PC-3 (cell line): ENCODE data around the gene UQCC5. TPM values are rescaled to one million over a fixed set of nuclear protein-coding genes. Genes with fewer than 3 reads are reported as not detected.

Experiments used
- ATAC-seq: fragments of 200-7000 bp; cut with Tn5 transposase; 2 replicates; pipeline ENCODE4 v1.9.1; 2020; ENCODE audit warnings: mild to moderate bottlenecking, moderate library complexity
- BruUV-seq: library from RNA; stranded (reverse); fragments of 400-500 nt; replicated peaks from 2 replicates; lab custom pipeline; 2021; lab: Mats Ljungman, UMichigan
- CTCF ChIA-PET: fragments of 300-600 bp; sonication (Branson Sonifier 250); formaldehyde crosslinking; loops from one replicate; lab custom pipeline; 2022; ENCODE audit warnings: antibody characterized with exemption; lab: Charles Lee
- POLR2A ChIA-PET: fragments of 300-600 bp; sonication (Branson Sonifier 250); formaldehyde crosslinking; loops from one replicate; lab custom pipeline; 2022; ENCODE audit warnings: antibody characterized with exemption; ENCODE audit not compliant: unreplicated experiment; lab: Charles Lee
- DNase-seq: peaks from one replicate; pipeline ENCODE4 v3.0.0-alpha.2; 2015
- H2AFZ ChIP-seq: fragments of 300-600 bp; sonication (generic); 2 replicates; pipeline ENCODE4 v1.6.0; 2016; ENCODE audit warnings: antibody characterized with exemption, low read length
- H3F3A ChIP-seq: fragments of 300-600 bp; sonication (generic); one replicate; pipeline ENCODE4 v1.6.0; 2017; ENCODE audit warnings: antibody characterized with exemption, low read length, control low read depth, mild to moderate bottlenecking; ENCODE audit not compliant: unreplicated experiment
- H3K27ac ChIP-seq: fragments of 300-600 bp; sonication (generic); 2 replicates; pipeline ENCODE4 v1.5.1; 2016; ENCODE audit warnings: mild to moderate bottlenecking, low read length
- H3K27me3 ChIP-seq: fragments of 300-600 bp; sonication (generic); 2 replicates; pipeline ENCODE4 v1.6.1; 2016; ENCODE audit warnings: low read length, mixed read lengths
- H3K36me3 ChIP-seq: fragments of 300-600 bp; sonication (generic); 2 replicates; pipeline ENCODE4 v1.6.1; 2016; ENCODE audit warnings: low read depth, mixed run types, low read length, mixed read lengths
- H3K4me1 ChIP-seq: fragments of 300-600 bp; sonication (generic); 2 replicates; pipeline ENCODE4 v1.5.1; 2016; ENCODE audit warnings: low read length; ENCODE audit not compliant: insufficient read depth
- H3K4me2 ChIP-seq: fragments of 300-600 bp; sonication (generic); 2 replicates; pipeline ENCODE4 v1.6.0; 2016; ENCODE audit warnings: low read length
- H3K4me3 ChIP-seq: fragments of 300-600 bp; sonication (generic); 2 replicates; pipeline ENCODE4 v1.5.1; 2016; ENCODE audit warnings: mild to moderate bottlenecking, low read length, mixed read lengths
- H3K79me2 ChIP-seq: fragments of 300-600 bp; sonication (generic); 2 replicates; pipeline ENCODE4 v1.6.1; 2017; ENCODE audit warnings: low read length, mixed read lengths
- H3K9ac ChIP-seq: fragments of 300-600 bp; sonication (generic); 2 replicates; pipeline ENCODE4 v1.6.0; 2016; ENCODE audit warnings: mild to moderate bottlenecking, low read length
- H3K9me2 ChIP-seq: fragments of 300-600 bp; sonication (generic); replicated peaks from 2 replicates; pipeline ENCODE4 v1.6.1; 2016; ENCODE audit warnings: mixed run types, low read length, mixed read lengths
- H3K9me3 ChIP-seq: fragments of 300-600 bp; sonication (generic); 2 replicates; pipeline ENCODE4 v1.6.1; 2016; ENCODE audit warnings: low read length, mixed read lengths
- H4K20me1 ChIP-seq: fragments of 300-600 bp; sonication (generic); 2 replicates; pipeline ENCODE4 v1.6.1; 2016; ENCODE audit warnings: low read length, mixed read lengths
- EZH2 ChIP-seq: fragments of 300-600 bp; sonication (generic); IDR thresholded peaks from one replicate; pipeline ENCODE4 v1.6.1; 2017; ENCODE audit warnings: antibody characterized with exemption, mild to moderate bottlenecking, low read length; ENCODE audit not compliant: unreplicated experiment
- EZH2phosphoT487 ChIP-seq: fragments of 300-600 bp; sonication (generic); IDR thresholded peaks from 2 replicates; pipeline ENCODE4 v1.6.1; 2018; ENCODE audit warnings: mild to moderate bottlenecking, antibody characterized with exemption, low read length, borderline replicate concordance
- intact Hi-C: fragments of 100-400 bp; cut with micrococcal nuclease; formaldehyde crosslinking; loops from 2 replicates; pipeline ENCODE4 v1.9.0; 2023
- total RNA-seq: library from RNA; depleted of rRNA; stranded (reverse); fragments of >200 nt; gene quantifications from 2 replicates; pipeline ENCODE4 v1.2.3, GENCODE V29; 2014
- TF ChIP-seq, protein P1 (sequence below): fragments of 300-600 bp; sonication (generic); conservative IDR thresholded peaks from 2 replicates; pipeline ENCODE4 v1.5.1; 2017; ENCODE audit warnings: antibody characterized with exemption, low read depth, mild to moderate bottlenecking, low read length

UQCC5 gene
- total RNA-seq, 1 experiment from 2014 or later = 26.1 TPM

- POLR2A ChIA-PET = interaction anchor here (0.6 kb wide), 1 partner anchor 1972 kb away, joined by 3 read pairs; no protein-coding TSS in a partner anchor
- intact Hi-C loops = no loop called here
- CTCF ChIA-PET = no interaction called here
- no peak overlapping the region for H3K4me2 ChIP-seq
- H4K20me1 ChIP-seq = peaks cover 24% of the 10 kb centered on the region
- H3K27ac ChIP-seq = no peak overlapping the region
- H3K79me2 ChIP-seq = peaks cover 60% of the 10 kb centered on the region
- no peaks in the 10 kb centered on the region for H3K27me3 ChIP-seq
- H2AFZ ChIP-seq = no peak overlapping the region
- TF ChIP-seq EZH2phosphoT487 = no peak
- no peaks in the 10 kb centered on the region for H3F3A ChIP-seq
- no TSS peak for BruUV-seq
- no peaks in the 10 kb centered on the region for H3K9me2 ChIP-seq
- peaks cover 20% of the 10 kb centered on the region for H3K4me1 ChIP-seq
- peaks cover 26% of the 10 kb centered on the region; the same call in 1 of the 2 replicates for H3K36me3 ChIP-seq
- ATAC-seq (no peak), DNase-seq (no peak)
- H3K9ac ChIP-seq = no peak overlapping the region
- no peaks in the 10 kb centered on the region for H3K9me3 ChIP-seq
- H3K4me3 ChIP-seq = no peak overlapping the region
Observed at GRCh38 chr3:52541050-52541449, 4.6 kb downstream of the UQCC5 start.

GRCh38 chr3:52544937-52545336 is 8.5 kb downstream of the UQCC5 start:
- Histone ChIP-seq H3K4me2 (no peak overlapping the region), H2AFZ (no peak overlapping the region), H3K4me3 (no peak overlapping the region), H3K9ac (no peak overlapping the region), H3K27me3 (no peaks in the 10 kb centered on the region), H4K20me1 (0 out of 2 replicates have a peak, but pooled peaks cover 5% of the 10 kb centered on the region), H3F3A (no peaks in the 10 kb centered on the region), H3K9me3 (no peaks in the 10 kb centered on the region), H3K79me2 (peaks cover 26% of the 10 kb centered on the region), H3K9me2 (no peaks in the 10 kb centered on the region), H3K4me1 (no peaks in the 10 kb centered on the region), H3K27ac (no peak overlapping the region), H3K36me3 (peaks cover 37% of the 10 kb centered on the region)
- TF ChIP-seq EZH2phosphoT487 (no peak), EZH2 (no peak)
- TF ChIP-seq, protein P1, sequence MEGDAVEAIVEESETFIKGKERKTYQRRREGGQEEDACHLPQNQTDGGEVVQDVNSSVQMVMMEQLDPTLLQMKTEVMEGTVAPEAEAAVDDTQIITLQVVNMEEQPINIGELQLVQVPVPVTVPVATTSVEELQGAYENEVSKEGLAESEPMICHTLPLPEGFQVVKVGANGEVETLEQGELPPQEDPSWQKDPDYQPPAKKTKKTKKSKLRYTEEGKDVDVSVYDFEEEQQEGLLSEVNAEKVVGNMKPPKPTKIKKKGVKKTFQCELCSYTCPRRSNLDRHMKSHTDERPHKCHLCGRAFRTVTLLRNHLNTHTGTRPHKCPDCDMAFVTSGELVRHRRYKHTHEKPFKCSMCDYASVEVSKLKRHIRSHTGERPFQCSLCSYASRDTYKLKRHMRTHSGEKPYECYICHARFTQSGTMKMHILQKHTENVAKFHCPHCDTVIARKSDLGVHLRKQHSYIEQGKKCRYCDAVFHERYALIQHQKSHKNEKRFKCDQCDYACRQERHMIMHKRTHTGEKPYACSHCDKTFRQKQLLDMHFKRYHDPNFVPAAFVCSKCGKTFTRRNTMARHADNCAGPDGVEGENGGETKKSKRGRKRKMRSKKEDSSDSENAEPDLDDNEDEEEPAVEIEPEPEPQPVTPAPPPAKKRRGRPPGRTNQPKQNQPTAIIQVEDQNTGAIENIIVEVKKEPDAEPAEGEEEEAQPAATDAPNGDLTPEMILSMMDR = no peak
- ATAC-seq = no peak
- CTCF ChIA-PET = no interaction called here
- no TSS peak for BruUV-seq
- POLR2A ChIA-PET = no interaction called here
- intact Hi-C loops = no loop called here
- DNase-seq = no peak

GRCh38 chr3:52546111-52546901 is 9.9 kb downstream of the UQCC5 start:
- TF ChIP-seq EZH2phosphoT487 = no peak
- no peak for TF ChIP-seq EZH2
- TF ChIP-seq, protein P1 = no peak
- intact Hi-C loops = no loop called here
- 0 out of 2 replicates have a peak, but pooled peaks cover 5% of the 10 kb centered on the region for H4K20me1 ChIP-seq
- H2AFZ ChIP-seq = no peak overlapping the region
- ChIA-PET POLR2A (no interaction called here), CTCF (no interaction called here)
- no peak for DNase-seq
- peaks cover 38% of the 10 kb centered on the region for H3K36me3 ChIP-seq
- H3K4me3 ChIP-seq = no peak overlapping the region
- no peaks in the 10 kb centered on the region for H3K9me3 ChIP-seq
- H3K9ac ChIP-seq = no peak overlapping the region
- H3K9me2 ChIP-seq = no peaks in the 10 kb centered on the region
- H3K4me1 ChIP-seq = no peaks in the 10 kb centered on the region
- ATAC-seq = peak; percentile 31; the same call in 1 of the 2 replicates
- H3K27ac ChIP-seq = no peak overlapping the region
- no peaks in the 10 kb centered on the region for H3F3A ChIP-seq
- no peak overlapping the region for H3K4me2 ChIP-seq
- no peaks in the 10 kb centered on the region for H3K27me3 ChIP-seq
- BruUV-seq = TSS peak; percentile 23
- H3K79me2 ChIP-seq = peaks cover 12% of the 10 kb centered on the region
